MG63 (cell line): ENCODE data around the gene SPTBN4. TPM values are rescaled to one million over a fixed set of nuclear protein-coding genes. Genes with fewer than 3 reads are reported as not detected.
"Not testable (repeated sequence)": the region's sequence is repeated elsewhere in the genome, so short reads cannot be mapped to it uniquely, and the experiment has no call there.

Experiments used
- DNase-seq: peaks from one replicate; pipeline ENCODE4 v3.0.0-alpha.2; 2020
- H3K27me3 ChIP-seq: fragments of 250-450 bp; sonication (Bioruptor Pico); 2 replicates; pipeline ENCODE4 v1.5.1; 2020; ENCODE audit warnings: mild to moderate bottlenecking, moderate library complexity
- H3K36me3 ChIP-seq: fragments of 250-450 bp; sonication (Bioruptor Pico); 2 replicates; pipeline ENCODE4 v1.5.1; 2020; ENCODE audit warnings: mild to moderate bottlenecking, moderate library complexity
- H3K4me3 ChIP-seq: fragments of 250-450 bp; sonication (Bioruptor Pico); 2 replicates; pipeline ENCODE4 v1.5.1; 2020; ENCODE audit warnings: mild to moderate bottlenecking, moderate library complexity
- H3K9me3 ChIP-seq: fragments of 250-450 bp; sonication (Bioruptor Pico); 2 replicates; pipeline ENCODE4 v1.5.1; 2020; ENCODE audit warnings: mild to moderate bottlenecking, moderate library complexity
- total RNA-seq: library from RNA; depleted of rRNA; stranded (reverse); fragments of >200 nt; shearing (Covaris generic); gene quantifications from 2 replicates; pipeline ENCODE4 v1.2.3, GENCODE V29; 2014; ENCODE audit warnings: low replicate concordance

SPTBN4 gene
- total RNA-seq, 1 experiment from 2014 or later: 0.16 TPM

DNA sequence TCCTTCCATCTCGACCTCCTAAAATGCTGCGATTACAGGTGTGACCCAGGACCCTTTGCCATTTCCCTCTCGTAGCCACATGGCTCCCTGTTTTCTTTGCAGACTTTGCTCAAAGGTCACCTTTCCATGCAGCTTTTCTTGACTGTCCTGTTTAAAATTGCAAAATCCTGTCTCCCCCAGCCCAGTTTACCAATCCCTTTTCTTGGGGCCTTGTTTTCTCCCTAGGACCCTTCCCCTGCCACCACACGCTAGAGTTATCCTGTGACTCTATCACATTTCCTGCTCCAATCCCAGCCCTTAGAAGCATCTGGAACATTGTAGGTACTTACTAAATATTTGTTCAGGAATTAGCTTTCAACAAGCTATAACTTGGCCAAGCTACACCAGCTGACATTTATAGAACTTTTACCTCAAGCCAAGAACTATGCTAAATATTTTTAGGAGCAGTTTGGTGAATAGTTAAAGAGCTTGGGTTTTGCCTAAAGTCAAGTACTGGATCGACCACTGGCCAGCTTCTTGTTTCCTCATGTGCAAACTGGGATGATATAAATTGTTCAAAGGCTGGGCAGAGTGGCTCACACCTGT lies 13.6 kb upstream of the SPTBN4 start:
- no peak for DNase-seq
- Histone ChIP-seq H3K36me3 (peaks cover 10% of the 10 kb centered on the region), H3K4me3 (no peak overlapping the region), H3K9me3 (no peaks in the 10 kb centered on the region), H3K27me3 (no peaks in the 10 kb centered on the region)

DNA sequence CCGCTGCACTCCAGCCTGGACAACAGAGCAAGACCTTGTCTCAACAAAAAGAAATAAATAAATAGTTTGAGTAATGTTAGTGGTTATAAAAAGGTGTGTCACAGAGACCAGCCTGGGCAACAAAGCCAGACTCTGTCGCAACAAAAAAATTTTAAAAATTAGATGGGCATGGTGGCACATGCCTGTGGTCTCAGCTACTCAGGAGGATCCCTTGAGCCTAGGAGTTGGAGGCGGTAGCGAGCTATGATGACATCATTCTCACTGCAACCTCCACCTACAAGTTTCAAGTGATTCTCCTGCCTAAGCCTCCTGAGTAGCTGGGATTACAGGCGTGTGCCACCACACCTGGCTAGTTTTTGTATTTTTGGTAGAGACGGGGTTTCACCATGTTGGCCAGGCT lies 12.9 kb upstream of the SPTBN4 start:
- peak; percentile 26 for DNase-seq
- not testable (repeated sequence) for H3K4me3 ChIP-seq, H3K27me3 ChIP-seq, H3K9me3 ChIP-seq
- peaks cover 10% of the 10 kb centered on the region for H3K36me3 ChIP-seq

GRCh38 chr19:40457048-40457447 lies 9.8 kb upstream of the SPTBN4 start:
- H3K4me3 ChIP-seq: no peak overlapping the region
- H3K9me3 ChIP-seq: no peaks in the 10 kb centered on the region
- H3K27me3 ChIP-seq: no peaks in the 10 kb centered on the region
- peaks cover 5% of the 10 kb centered on the region for H3K36me3 ChIP-seq
- DNase-seq: no peak

DNA sequence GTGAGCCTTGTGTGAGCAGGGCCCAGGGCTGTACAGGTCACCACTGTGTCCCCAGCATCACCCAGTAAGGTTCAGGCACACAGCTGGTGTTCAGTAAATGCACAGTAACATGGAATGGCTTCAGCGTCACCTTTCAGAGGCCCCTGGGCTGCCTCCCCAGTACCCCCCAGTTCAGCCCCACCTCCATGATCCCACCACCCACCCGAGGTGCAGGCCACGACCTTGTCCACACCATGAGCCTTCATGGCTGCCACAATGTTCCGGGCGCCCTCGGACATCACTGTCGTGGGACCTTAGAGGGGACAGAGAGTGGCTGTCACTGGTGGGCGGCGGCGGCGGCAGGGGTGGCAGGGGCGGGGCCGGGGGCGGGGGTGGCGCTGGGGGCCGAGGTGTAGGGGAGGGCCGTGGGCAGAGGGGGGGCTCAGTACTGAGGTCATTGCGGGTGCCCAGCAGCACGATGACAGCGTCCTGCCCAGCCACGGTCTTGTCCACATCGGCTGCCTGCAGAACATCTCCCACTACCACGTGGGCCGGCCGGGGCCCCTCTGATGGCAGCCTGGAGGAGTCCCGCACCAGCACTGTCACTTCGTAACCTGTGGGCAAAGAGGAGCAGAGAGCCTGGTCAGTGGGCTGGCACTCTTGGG lies 8.7 kb upstream of the SPTBN4 start:
- Histone ChIP-seq H3K9me3 (no peaks in the 10 kb centered on the region), H3K4me3 (no peak overlapping the region), H3K36me3 (peaks cover 5% of the 10 kb centered on the region), H3K27me3 (no peaks in the 10 kb centered on the region)
- DNase-seq: no peak

GRCh38 chr19:40458597-40458974 lies 8.2 kb upstream of the SPTBN4 start:
- DNase-seq: no peak
- H3K27me3 ChIP-seq: no peaks in the 10 kb centered on the region
- H3K4me3 ChIP-seq: no peak overlapping the region
- H3K9me3 ChIP-seq: no peaks in the 10 kb centered on the region
- peaks cover 5% of the 10 kb centered on the region for H3K36me3 ChIP-seq

GRCh38 chr19:40460185-40460584 lies 6.6 kb upstream of the SPTBN4 start:
- Histone ChIP-seq H3K27me3 (no peaks in the 10 kb centered on the region), H3K4me3 (no peak overlapping the region), H3K9me3 (no peaks in the 10 kb centered on the region), H3K36me3 (peaks cover 4% of the 10 kb centered on the region)
- DNase-seq: no peak

- DNase-seq: no peak
- Histone ChIP-seq H3K27me3 (no peaks in the 10 kb centered on the region), H3K4me3 (no peak overlapping the region), H3K36me3 (peaks cover 3% of the 10 kb centered on the region), H3K9me3 (no peaks in the 10 kb centered on the region)
Observed at GRCh38 chr19:40461669-40462221, 5.1 kb upstream of the SPTBN4 start.

DNA sequence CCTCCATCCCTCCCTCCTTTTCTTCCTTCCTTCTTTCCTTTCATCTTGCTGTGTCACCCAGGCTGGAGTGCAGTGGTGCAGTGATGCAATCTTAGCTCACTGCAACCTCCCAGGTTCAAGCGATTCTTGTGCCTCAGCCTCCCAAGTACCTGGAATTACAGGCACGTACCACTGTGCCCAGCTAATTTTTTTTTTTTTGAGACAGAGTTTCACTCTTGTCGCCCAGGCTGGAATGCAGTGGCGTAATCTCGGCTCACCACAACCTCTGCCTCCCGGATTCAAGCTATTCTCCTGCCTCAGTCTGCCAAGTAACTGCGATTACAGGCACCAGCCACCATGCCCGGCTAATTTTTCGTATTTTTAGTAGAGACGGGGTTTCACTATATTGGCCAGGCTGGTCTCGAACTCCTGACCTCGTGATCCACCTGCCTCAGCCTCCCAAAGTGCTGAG lies 3.2 kb upstream of the SPTBN4 start:
- H3K4me3 ChIP-seq: peak overlapping the region; percentile 7; the same call in 1 of the 2 replicates
- H3K9me3 ChIP-seq, H3K36me3 ChIP-seq, H3K27me3 ChIP-seq: not testable (repeated sequence)
- DNase-seq: peak; percentile 38

DNA sequence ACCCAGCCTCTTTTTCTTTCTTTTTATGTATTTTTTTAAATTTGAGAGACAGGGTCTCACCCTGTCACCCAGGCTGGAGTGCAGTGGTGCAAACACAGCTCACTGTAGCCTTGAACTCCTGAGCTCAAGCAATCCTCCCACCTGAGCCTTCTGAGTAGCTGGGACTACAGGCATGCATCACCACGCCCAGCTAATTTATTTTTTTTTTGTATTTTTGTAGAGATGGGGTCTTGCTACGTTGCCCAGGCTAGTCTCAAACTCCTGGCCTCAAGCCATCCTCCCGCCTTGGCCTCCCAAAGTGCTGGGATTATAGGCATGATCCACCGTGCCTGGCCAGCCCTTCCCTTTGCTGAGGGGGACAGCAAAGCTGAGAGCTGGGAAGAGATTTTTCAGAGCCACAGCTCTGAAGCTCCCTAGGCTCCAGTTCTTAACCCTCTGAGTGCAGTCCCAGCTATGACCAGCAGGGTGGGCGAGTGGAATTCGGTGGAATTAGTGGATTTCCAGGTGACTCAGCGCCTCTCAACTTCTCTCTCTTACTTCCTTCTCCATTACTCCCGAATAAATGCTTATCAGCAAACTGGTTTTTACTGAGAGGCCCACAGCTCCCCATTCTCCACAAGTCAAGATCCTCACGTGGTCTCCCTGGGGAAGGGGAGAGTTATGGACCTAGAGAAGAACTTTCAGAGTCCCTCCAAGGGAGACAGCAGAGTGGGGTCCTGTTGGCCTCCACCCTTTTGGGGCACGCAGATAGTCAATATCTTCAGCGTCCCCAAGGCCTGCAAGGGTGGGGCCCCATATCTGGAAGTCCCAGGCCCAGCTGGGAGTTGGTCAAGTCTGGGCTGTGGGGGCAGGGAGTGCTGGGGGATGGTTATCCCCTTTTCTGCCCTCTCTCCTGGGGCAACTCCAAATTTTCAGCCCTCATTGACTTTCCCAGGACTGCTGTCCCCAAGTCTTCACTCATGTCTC lies 2.5 kb upstream of the SPTBN4 start:
- no peaks in the 10 kb centered on the region; the same call in 1 of the 2 replicates for H3K36me3 ChIP-seq

DNA sequence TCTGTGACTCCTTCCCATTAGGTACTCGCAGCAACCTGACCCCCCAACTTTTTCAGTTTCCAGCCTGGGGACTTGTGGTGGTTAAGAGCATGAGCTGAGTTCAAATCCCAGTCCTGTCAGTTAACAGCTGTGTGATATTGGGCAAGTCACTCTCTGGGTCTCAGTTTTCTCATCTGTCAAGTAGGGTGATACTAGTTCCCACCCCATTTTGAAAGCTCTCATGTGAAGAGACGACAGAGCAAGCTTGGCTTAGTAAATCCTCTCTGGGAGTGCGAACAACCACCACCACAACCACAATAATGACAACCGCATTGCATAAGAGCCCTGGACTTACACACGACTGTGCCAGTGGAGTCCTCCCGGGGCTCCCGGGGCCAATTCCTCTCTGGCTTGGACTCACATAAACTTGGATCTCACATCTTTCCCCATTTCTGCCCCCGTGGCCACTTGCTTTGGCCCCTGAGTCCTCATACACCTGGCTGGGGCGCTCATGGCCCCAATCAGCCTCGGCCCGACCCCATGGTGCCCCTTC lies 1.7 kb upstream of the SPTBN4 start:
- H3K4me3 ChIP-seq: peak overlapping the region; percentile 71
- no peaks in the 10 kb centered on the region; the same call in 1 of the 2 replicates for H3K36me3 ChIP-seq
- no peak for DNase-seq
- H3K27me3 ChIP-seq: no peaks in the 10 kb centered on the region
- H3K9me3 ChIP-seq: no peaks in the 10 kb centered on the region

More for the DNA sequence above, 2.5 kb upstream of the SPTBN4 start:
- peak; percentile 88 for DNase-seq
- H3K9me3 ChIP-seq: no peaks in the 10 kb centered on the region
- peak overlapping the region; percentile 71 for H3K4me3 ChIP-seq
- H3K27me3 ChIP-seq: no peaks in the 10 kb centered on the region

DNA sequence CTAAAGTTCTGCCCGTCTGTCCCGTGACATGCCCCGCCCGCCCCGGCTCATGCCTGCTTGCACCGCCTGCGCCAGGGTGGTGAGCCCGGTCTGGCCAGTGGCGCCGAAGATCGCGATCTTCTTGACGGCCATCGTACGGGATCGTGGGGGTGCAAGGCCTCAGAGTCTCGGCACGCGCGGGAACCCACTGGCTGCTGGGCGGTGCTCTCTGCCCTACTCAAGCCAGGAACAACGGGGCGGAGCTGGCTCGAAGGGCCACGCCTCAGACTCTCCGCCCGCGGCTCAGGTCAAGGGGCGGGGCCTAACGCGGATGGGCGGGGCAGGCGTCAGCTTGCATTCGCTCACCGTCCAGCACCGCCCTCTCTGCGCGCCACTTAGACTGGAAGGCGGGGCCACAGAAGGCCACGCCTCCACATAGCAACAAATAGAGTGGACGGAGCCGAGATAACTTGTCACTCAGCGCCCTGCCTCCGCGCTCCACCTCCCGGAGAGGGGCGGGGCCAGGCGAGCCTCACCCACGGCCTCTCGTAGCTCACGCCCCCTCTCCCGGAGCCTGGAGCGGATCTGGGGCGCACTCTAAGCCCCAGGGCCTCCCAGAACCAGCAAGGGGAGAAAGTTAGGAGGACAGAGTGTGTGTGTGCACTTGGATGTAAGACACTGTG lies 1.1 kb upstream of the SPTBN4 start, which contains the start of gene BLVRB:
Gene BLVRB (minus strand): TSS at position 189 of the 662 bp plus-strand sequence. CDS start 57 bp downstream, at position 132.
- H3K9me3 ChIP-seq: no peaks in the 10 kb centered on the region
- peak within 1 kb of the TSS; percentile 71 for H3K4me3 ChIP-seq
- no peaks in the 10 kb centered on the region for H3K27me3 ChIP-seq
- no peaks in the 10 kb centered on the region; the same call in 1 of the 2 replicates for H3K36me3 ChIP-seq
- peak; percentile 99 for DNase-seq

- Histone ChIP-seq H3K27me3 (no peaks in the 10 kb centered on the region), H3K4me3 (peak overlapping the region; percentile 71), H3K9me3 (no peaks in the 10 kb centered on the region), H3K36me3 (no peaks in the 10 kb centered on the region)
- no peak for DNase-seq
Observed at GRCh38 chr19:40466219-40466984, 399 bp upstream of the SPTBN4 start.

GRCh38 chr19:40469011-40469410 lies 2.2 kb downstream of the SPTBN4 start:
- Histone ChIP-seq H3K27me3 (no peaks in the 10 kb centered on the region), H3K9me3 (no peaks in the 10 kb centered on the region), H3K36me3 (no peaks in the 10 kb centered on the region), H3K4me3 (no peak overlapping the region)
- no peak for DNase-seq

DNA sequence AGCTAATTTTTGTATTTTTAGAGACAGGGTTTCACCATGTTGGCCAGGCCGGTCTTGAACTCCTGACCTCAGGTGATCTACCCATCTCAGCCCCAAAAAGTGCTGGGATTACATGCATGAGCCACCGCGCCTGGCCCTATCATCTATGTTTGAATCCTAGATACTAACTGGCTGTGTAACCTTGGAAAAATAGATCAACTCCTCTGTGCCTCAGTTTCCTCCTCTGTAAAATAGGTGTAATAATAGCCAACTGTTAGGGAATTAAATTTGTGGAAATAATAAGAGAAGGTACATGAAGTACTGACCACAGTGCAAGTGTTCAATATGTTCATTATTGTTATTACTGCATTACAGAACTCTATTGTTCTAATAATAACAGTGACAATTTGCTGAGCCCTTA lies 4.3 kb downstream of the SPTBN4 start:
- no peaks in the 10 kb centered on the region for H3K36me3 ChIP-seq
- no peaks in the 10 kb centered on the region for H3K27me3 ChIP-seq
- DNase-seq: no peak
- no peaks in the 10 kb centered on the region for H3K9me3 ChIP-seq
- no peak overlapping the region for H3K4me3 ChIP-seq

DNA sequence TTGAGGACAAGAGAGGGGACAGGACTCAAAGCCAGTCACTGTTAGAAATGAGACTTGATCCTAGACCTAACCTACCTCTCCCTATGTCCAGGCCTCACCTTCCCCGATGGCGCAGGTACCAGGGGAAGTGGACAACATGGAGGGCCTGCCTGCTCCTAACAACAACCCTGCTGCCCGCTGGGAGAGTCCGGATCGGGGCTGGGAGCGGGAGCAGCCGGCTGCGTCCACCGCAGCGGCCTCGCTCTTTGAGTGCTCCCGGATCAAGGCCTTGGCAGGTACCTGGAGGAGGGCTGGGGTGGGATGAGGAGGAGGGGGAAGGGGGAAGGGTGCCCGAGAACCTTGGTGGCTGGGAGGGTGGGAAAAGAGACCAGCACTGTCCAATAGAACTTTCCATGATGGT lies 5.7 kb downstream of the SPTBN4 start:
- Histone ChIP-seq H3K36me3 (no peaks in the 10 kb centered on the region), H3K4me3 (no peak overlapping the region), H3K9me3 (no peaks in the 10 kb centered on the region), H3K27me3 (no peaks in the 10 kb centered on the region)
- no peak for DNase-seq
